WERI-Rb-1 (cell line): Measurements from ENCODE around the gene PTPN9.
"Not testable (repeated sequence)": the region's sequence is repeated elsewhere in the genome, so short reads cannot be mapped to it uniquely, and the experiment has no call there.

Experiments
- DNase-seq: peaks from one replicate; pipeline ENCODE4 v3.0.0-alpha.2; 2020
- H3K27ac ChIP-seq: fragments of 250-450 bp; sonication (Bioruptor Pico); 2 replicates; pipeline ENCODE4 v1.5.1; 2020; ENCODE audit warnings: mild to moderate bottlenecking, moderate library complexity
- H3K27me3 ChIP-seq: fragments of 250-450 bp; sonication (Bioruptor Pico); 2 replicates; pipeline ENCODE4 v1.5.1; 2021; ENCODE audit warnings: mild to moderate bottlenecking, low read depth, moderate library complexity; ENCODE audit not compliant: insufficient read depth, severe bottlenecking
- H3K36me3 ChIP-seq: fragments of 250-450 bp; sonication (Bioruptor Pico); 2 replicates; pipeline ENCODE4 v1.5.1; 2020; ENCODE audit warnings: mild to moderate bottlenecking, moderate library complexity
- H3K4me3 ChIP-seq: 2 replicates; pipeline ENCODE4 v1.5.1; 2011; ENCODE audit warnings: low read depth, mild to moderate bottlenecking, control low read depth, low read length
- H3K9me3 ChIP-seq: fragments of 250-450 bp; sonication (Bioruptor Pico); 2 replicates; pipeline ENCODE4 v1.5.1; 2021; ENCODE audit warnings: mild to moderate bottlenecking, moderate library complexity; ENCODE audit not compliant: severe bottlenecking
- CTCF ChIP-seq: IDR thresholded peaks from 2 replicates; pipeline ENCODE4 v1.5.1; 2011; ENCODE audit warnings: low read depth, mild to moderate bottlenecking, control low read depth, inconsistent platforms, low read length

Gene PTPN9

GRCh38 chr15:75451674-75452363, 127.3 kb downstream of the PTPN9 start, which contains the start of gene SIN3A:
Gene SIN3A, minus strand, starts transcription at chr15:75451690. Its CDS starts 21,315 bp downstream, at chr15:75430375.
- DNase-seq: peak; percentile 100
- H3K36me3 ChIP-seq: peaks cover 10% of the 10 kb centered on the region

DNA sequence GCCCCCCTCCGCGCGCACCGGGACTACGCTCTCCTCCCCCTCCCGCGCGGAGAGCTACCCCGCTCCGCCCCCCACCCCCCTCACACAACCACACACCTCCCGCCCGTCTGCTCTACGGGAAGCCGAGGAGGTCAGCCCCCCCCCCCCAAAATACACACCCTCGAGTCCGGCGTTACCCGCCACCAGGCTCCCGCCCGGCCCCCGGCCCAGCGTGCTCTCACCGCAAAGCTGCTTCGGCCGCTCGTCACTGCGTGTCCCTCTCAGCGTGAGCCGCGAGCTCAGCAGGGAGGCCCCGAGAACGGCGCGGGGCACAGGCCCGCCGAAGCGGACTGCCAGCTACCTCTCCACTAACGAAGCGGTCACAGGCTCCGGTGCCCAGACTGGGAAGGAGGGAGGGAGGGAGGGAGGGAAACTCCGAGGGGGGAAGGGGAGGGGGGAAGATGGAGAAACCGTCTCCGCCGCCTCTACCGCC, 127.9 kb downstream of the PTPN9 start:
- TF ChIP-seq CTCF: no peak
- no peak for DNase-seq
- Histone ChIP-seq H3K4me3 (peak overlapping the region; percentile 83), H3K9me3 (no peaks in the 10 kb centered on the region), H3K27ac (peak overlapping the region; percentile 96), H3K27me3 (no peaks in the 10 kb centered on the region), H3K36me3 (peaks cover 11% of the 10 kb centered on the region)

More at GRCh38 chr15:75451674-75452363, 127.3 kb downstream of the PTPN9 start, which contains the start of gene SIN3A:
- no peaks in the 10 kb centered on the region for H3K27me3 ChIP-seq
- peak within 1 kb of the TSS; percentile 96 for H3K27ac ChIP-seq
- H3K4me3 ChIP-seq: peak within 1 kb of the TSS; percentile 83
- H3K9me3 ChIP-seq: no peaks in the 10 kb centered on the region
- TF ChIP-seq CTCF: no peak

DNA sequence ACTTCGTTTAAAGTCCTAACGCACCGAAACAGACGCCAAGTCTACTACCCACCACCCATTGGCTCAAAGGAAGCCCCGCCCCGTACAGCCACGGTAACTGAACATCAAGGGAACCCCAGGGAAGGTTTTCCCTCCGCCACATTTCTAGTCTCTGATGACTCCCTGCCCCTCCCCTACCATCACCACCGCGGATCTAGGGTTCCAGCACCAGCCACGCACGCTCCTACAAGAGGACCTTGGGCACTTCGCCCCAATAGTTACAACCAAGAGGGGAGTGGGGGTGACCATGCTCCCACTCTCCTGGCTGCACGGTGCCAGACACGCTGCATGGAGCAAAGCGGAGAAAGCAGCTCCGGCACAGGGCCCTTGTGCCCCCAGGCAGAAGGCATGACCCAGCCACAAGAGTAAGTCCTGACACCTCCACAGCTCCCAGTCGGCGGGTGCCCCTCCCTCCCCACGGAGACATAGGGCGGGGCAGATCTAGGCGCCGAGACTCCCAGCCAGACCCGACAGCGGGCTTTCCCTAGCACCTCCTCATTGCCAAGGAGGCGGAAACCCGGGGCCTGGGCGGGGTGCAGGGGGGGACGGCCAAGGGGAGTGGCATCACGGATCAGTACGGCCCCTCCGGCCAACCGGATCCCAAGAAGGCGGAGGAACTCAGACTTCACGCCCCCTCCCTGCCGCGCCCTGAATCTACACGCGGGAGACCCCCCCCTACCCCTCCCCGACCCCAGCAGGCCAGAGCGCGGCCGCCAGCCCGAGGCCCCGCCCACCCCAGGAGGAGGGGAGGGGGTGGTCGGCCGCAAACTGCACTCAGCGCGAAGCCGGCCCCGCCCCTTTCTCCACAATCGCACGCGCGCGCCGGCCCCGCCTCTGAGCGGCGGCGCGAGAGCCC, 128.6 kb downstream of the PTPN9 start:
- TF ChIP-seq CTCF: no peak
- peak overlapping the region; percentile 66 for H3K27ac ChIP-seq

DNA sequence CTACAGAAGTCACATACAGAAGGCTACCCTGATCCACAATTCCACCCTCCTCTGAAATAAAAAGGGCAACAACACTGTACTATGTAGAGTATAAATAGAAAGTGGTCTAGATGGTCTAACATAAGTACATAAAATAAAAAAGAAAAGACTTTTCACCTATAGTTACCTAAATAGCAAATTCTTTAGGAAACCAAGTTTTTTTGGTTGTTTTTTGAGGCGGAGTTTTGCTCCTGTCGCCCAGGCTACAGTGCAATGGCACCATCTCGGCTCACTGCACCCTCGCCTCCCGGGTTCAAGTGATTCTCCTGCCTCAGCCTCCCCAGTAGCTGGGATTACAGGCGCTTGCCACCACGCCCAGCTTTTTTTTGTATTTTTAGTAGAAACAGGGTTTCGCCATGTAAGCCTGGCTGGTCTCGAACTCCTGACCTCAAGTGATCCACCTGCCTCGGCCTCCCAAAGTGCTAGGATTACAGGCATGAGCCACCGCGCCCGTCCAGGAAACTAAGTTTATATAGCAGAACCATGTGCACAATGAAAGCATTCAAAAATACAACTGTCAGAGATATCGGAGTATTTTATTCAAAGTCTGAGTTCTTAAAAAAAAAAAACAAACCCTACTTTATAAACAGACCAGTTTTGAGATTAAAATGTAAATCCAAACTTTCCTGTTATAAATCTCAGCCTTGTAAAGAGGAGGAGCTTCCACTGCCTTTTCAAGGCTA, 129.4 kb downstream of the PTPN9 start:
- Histone ChIP-seq H3K27ac (peak overlapping the region; percentile 66; the same call in 1 of the 2 replicates), H3K27me3 (no peaks in the 10 kb centered on the region), H3K9me3 (no peaks in the 10 kb centered on the region), H3K4me3 (peak overlapping the region; percentile 79), H3K36me3 (peaks cover 11% of the 10 kb centered on the region)
- no peak for TF ChIP-seq CTCF
- no peak for DNase-seq

More for the DNA sequence above, 128.6 kb downstream of the PTPN9 start:
- peak; percentile 99 for DNase-seq
- Histone ChIP-seq H3K27me3 (no peaks in the 10 kb centered on the region), H3K9me3 (no peaks in the 10 kb centered on the region), H3K4me3 (peak overlapping the region; percentile 79), H3K36me3 (peaks cover 11% of the 10 kb centered on the region)

DNA sequence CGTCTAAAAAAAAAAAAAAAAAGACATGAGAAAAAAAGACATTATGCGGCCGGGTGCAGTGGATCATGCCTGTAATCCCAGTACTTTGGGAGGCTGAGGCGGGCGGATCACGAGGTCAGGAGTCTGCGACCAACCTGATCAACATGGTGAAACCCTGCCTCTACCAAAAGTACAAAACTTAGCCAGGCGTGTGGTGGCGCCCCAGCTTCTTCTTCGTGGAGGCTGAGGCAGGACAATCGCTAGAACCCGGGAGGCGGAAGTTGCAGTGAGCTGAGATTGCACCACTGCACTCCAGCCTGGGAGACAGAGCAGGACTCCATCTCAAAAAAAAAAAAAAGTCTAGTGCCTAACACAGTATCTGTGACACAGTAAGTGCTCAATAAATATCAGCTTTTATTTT, 130.9 kb downstream of the PTPN9 start:
- not testable (repeated sequence) for H3K27me3 ChIP-seq, H3K4me3 ChIP-seq, H3K9me3 ChIP-seq, H3K27ac ChIP-seq, DNase-seq
- H3K36me3 ChIP-seq: peaks cover 21% of the 10 kb centered on the region
